Measurements from ENCODE around the gene ST6GAL1.

The ST6GAL1 gene

GRCh38 chr3:187011915-187012314 is 81.6 kb downstream of the ST6GAL1 start:
- no peak overlapping the region for H3K9ac ChIP-seq (ENCODE audit: low read depth, low read length)
- H3K4me1 ChIP-seq (ENCODE audit: insufficient read depth, low read length): no peaks in the 10 kb centered on the region
- TF ChIP-seq EZH2 (IDR thresholded peaks at IDR 0.05; ENCODE audit: borderline replicate concordance, low read depth, low read length, severe bottlenecking) (no peak), CTCF (IDR thresholded peaks at IDR 0.05; ENCODE audit: borderline replicate concordance, extremely low read depth, low read length, poor library complexity, severe bottlenecking) (no peak)
- no peak overlapping the region for H3K4me2 ChIP-seq (ENCODE audit: insufficient read depth, low read length)
- no peak overlapping the region for H2AFZ ChIP-seq (ENCODE audit: low read depth, low read length)
- no peak for ATAC-seq (ENCODE audit: insufficient read depth, low read depth)
- H3K36me3 ChIP-seq (ENCODE audit: insufficient read depth, low read length): no peaks in the 10 kb centered on the region
- no peaks in the 10 kb centered on the region for H4K20me1 ChIP-seq (ENCODE audit: insufficient read depth, low read length)
- H3K27me3 ChIP-seq (ENCODE audit: insufficient read depth, low read length, poor library complexity): no peaks in the 10 kb centered on the region
- DNase-seq: no peak
- H3K27ac ChIP-seq (ENCODE audit: low read length): no peak overlapping the region
- H3K4me3 ChIP-seq (ENCODE audit: low read depth in 1 of 2, low read length in 2 of 2): no peak overlapping the region
- H3K79me2 ChIP-seq (ENCODE audit: insufficient read depth, low read length): no peaks in the 10 kb centered on the region
- no peaks in the 10 kb centered on the region for H3K9me3 ChIP-seq (ENCODE audit: insufficient read depth, low read length, severe bottlenecking)

GRCh38 chr3:187012609-187013051 is 82.3 kb downstream of the ST6GAL1 start:
- no peaks in the 10 kb centered on the region for H3K27me3 ChIP-seq (ENCODE audit: insufficient read depth, low read length, poor library complexity)
- H2AFZ ChIP-seq (ENCODE audit: low read depth, low read length): no peak overlapping the region
- no peaks in the 10 kb centered on the region for H3K79me2 ChIP-seq (ENCODE audit: insufficient read depth, low read length)
- no peak overlapping the region for H3K4me2 ChIP-seq (ENCODE audit: insufficient read depth, low read length)
- no peak overlapping the region for H3K27ac ChIP-seq (ENCODE audit: low read length)
- H3K36me3 ChIP-seq (ENCODE audit: insufficient read depth, low read length): no peaks in the 10 kb centered on the region
- H4K20me1 ChIP-seq (ENCODE audit: insufficient read depth, low read length): no peaks in the 10 kb centered on the region
- H3K9me3 ChIP-seq (ENCODE audit: insufficient read depth, low read length, severe bottlenecking): no peaks in the 10 kb centered on the region
- no peak for TF ChIP-seq EZH2 (IDR thresholded peaks at IDR 0.05; ENCODE audit: borderline replicate concordance, low read depth, low read length, severe bottlenecking)
- TF ChIP-seq CTCF (IDR thresholded peaks at IDR 0.05; ENCODE audit: borderline replicate concordance, extremely low read depth, low read length, poor library complexity, severe bottlenecking): no peak
- no peak overlapping the region for H3K9ac ChIP-seq (ENCODE audit: low read depth, low read length)
- ATAC-seq (ENCODE audit: insufficient read depth, low read depth) (peak; percentile 56; the same call in 1 of the 3 replicates), DNase-seq (peak; percentile 13)
- no peak overlapping the region for H3K4me3 ChIP-seq (ENCODE audit: low read depth in 1 of 2, low read length in 2 of 2)
- no peaks in the 10 kb centered on the region for H3K4me1 ChIP-seq (ENCODE audit: insufficient read depth, low read length)

- Histone ChIP-seq H3K27me3 (ENCODE audit: insufficient read depth, low read length, poor library complexity) (no peaks in the 10 kb centered on the region), H3K4me2 (ENCODE audit: insufficient read depth, low read length) (no peak overlapping the region), H2AFZ (ENCODE audit: low read depth, low read length) (no peak overlapping the region), H3K9ac (ENCODE audit: low read depth, low read length) (no peak overlapping the region), H3K79me2 (ENCODE audit: insufficient read depth, low read length) (no peaks in the 10 kb centered on the region), H3K4me3 (ENCODE audit: low read depth in 1 of 2, low read length in 2 of 2) (no peak overlapping the region), H3K4me1 (ENCODE audit: insufficient read depth, low read length) (no peaks in the 10 kb centered on the region), H3K9me3 (ENCODE audit: insufficient read depth, low read length, severe bottlenecking) (no peaks in the 10 kb centered on the region), H3K36me3 (ENCODE audit: insufficient read depth, low read length) (no peaks in the 10 kb centered on the region), H4K20me1 (ENCODE audit: insufficient read depth, low read length) (no peaks in the 10 kb centered on the region), H3K27ac (ENCODE audit: low read length) (no peak overlapping the region)
- no peak for ATAC-seq (ENCODE audit: insufficient read depth, low read depth)
- no peak for DNase-seq
- no peak for TF ChIP-seq CTCF (IDR thresholded peaks at IDR 0.05; ENCODE audit: borderline replicate concordance, extremely low read depth, low read length, poor library complexity, severe bottlenecking)
- TF ChIP-seq EZH2 (IDR thresholded peaks at IDR 0.05; ENCODE audit: borderline replicate concordance, low read depth, low read length, severe bottlenecking): no peak
Measured at GRCh38 chr3:187013159-187013716, 82.9 kb downstream of the ST6GAL1 start.

All from DND-41 (cell line).